Fibroblast of mammary gland (primary cell): ENCODE measurements around the gene EEF1AKMT3.

Experiments used
- DNase-seq: peaks from one replicate; pipeline ENCODE4 v3.0.0-alpha.2; 2010; ENCODE audit warnings: low read depth
- H3K4me3 ChIP-seq: 2 replicates; pipeline ENCODE4 v1.5.1; 2011; ENCODE audit warnings: low read depth, mild to moderate bottlenecking, low read length, moderate library complexity; ENCODE audit not compliant: control insufficient read depth
- TF ChIP-seq, protein P1 (sequence below): conservative IDR thresholded peaks from 2 replicates; pipeline ENCODE4 v1.5.1; 2011; ENCODE audit warnings: low read depth, low read length, inconsistent platforms; ENCODE audit not compliant: control insufficient read depth, insufficient read depth

EEF1AKMT3 gene

GRCh38 chr12:57725851-57726150 is 46.6 kb upstream of the EEF1AKMT3 start:
- DNase-seq, result no peak
- TF ChIP-seq, protein P1, sequence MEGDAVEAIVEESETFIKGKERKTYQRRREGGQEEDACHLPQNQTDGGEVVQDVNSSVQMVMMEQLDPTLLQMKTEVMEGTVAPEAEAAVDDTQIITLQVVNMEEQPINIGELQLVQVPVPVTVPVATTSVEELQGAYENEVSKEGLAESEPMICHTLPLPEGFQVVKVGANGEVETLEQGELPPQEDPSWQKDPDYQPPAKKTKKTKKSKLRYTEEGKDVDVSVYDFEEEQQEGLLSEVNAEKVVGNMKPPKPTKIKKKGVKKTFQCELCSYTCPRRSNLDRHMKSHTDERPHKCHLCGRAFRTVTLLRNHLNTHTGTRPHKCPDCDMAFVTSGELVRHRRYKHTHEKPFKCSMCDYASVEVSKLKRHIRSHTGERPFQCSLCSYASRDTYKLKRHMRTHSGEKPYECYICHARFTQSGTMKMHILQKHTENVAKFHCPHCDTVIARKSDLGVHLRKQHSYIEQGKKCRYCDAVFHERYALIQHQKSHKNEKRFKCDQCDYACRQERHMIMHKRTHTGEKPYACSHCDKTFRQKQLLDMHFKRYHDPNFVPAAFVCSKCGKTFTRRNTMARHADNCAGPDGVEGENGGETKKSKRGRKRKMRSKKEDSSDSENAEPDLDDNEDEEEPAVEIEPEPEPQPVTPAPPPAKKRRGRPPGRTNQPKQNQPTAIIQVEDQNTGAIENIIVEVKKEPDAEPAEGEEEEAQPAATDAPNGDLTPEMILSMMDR, result no peak
- H3K4me3 ChIP-seq, result peak overlapping the region; percentile 89

DNA sequence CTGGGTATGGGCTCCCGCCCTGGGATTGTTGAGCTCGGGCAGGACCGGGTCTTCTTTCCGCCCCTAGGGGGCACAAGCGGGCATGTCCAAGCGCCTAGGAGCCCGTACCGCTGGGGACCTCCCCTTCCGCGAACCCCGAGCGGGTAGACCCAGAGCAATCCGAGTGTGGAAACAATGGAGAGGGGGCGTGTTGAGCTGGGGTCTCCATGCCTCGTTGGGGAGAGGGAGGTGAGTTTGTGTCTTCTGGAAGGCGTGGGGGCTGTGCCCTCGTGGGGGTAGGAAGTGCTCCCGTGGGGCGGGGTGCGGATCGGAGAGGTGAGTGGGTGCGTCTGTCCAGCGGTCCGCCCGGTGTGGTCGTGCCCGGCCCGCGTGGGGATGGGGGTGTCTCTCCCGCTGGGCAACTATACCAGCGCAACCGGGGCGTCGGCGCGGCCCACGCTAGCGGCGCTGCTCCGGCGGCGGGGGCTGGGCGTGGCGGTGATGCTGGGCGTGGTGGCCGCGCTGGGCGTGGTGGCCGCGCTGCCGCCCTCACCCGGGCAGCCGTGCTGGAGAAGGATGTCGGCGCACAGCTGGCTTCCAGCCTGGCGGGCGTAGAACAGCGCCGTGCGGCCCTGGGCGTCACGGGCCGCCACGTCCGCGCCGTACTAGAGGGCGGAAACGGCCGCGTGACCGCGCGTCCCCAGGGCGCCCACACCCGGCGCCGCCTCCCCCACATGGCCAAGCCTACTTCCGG is 46.1 kb upstream of the EEF1AKMT3 start:
- TF ChIP-seq, protein P1, result peak; percentile 78
- peak; percentile 80 for DNase-seq
- peak overlapping the region; percentile 89 for H3K4me3 ChIP-seq

DNA sequence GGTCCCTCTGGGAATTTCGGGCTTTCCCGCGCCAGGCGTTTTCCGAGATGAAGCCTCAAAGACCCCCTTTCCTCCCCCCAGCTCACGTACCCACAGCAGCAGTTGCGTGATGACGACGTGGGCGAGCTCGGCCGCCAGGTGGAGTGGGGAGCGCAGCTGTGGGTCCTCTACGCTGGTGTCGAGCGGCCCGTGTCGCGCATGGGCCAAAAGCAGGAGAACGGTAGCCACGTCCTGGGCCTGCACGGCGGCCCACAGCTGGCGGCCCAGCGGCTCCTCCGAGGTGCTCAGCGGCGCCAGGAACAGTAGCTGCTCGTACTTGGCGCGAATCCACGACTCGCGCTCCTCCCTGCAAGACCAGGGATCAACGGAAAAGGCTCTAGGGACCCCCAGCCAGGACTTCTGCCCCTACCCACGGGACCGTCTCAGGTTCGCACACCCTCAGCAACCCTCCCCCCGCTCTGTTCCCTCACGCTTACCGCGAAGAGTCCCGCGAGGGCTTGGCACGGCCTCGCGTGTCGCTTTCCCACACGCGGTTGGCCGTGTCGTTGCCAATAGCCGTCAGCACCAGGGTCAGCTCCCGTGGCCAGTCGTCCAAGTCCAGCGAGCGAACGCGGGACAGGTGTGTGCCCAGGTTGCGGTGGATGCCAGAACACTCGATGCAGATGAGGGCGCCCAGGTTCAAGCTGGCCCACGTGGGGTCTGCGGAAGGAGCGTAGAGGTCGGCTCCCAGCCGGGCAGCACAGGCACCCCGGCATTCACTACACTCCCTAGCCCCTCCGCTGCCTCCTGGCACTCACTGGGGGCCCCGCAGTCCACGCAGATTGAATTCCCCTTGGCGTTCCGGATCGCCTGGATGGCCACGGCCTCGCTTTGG is 45.3 kb upstream of the EEF1AKMT3 start:
- H3K4me3 ChIP-seq, result peak overlapping the region; percentile 89
- peak; percentile 44 for DNase-seq
- TF ChIP-seq, protein P1, result peak; percentile 19

GRCh38 chr12:57727758-57728395 is 44.5 kb upstream of the EEF1AKMT3 start:
- no peak for DNase-seq
- no peak overlapping the region for H3K4me3 ChIP-seq
- TF ChIP-seq, protein P1, result no peak

- no peak for DNase-seq
- TF ChIP-seq, protein P1, result no peak
- H3K4me3 ChIP-seq, result no peak overlapping the region
These were observed 43.0 kb upstream of the EEF1AKMT3 start for GRCh38 chr12:57729321-57729844.

- TF ChIP-seq, protein P1, result no peak
- no peak overlapping the region for H3K4me3 ChIP-seq
- no peak for DNase-seq
These were observed 41.9 kb upstream of the EEF1AKMT3 start for GRCh38 chr12:57730336-57731067.
